Suprapubic skin (tissue), 4 donors: ENCODE measurements around the gene SURF4. TPM values are rescaled to one million over a fixed set of nuclear protein-coding genes. Genes with fewer than 3 reads are reported as not detected.

Experiments
- DNase-seq, 2 donors: peaks; one replicate each; pipeline ENCODE4 v3.0.0-alpha.2; 2019; ENCODE audit warnings: low spot score in 2 of 2
- H3K27ac ChIP-seq: fragments of 200-600 bp; sonication (generic); one replicate; pipeline ENCODE4 v1.5.1; 2019
- H3K27me3 ChIP-seq: fragments of 200-600 bp; sonication (generic); one replicate; pipeline ENCODE4 v1.5.1; 2019
- H3K36me3 ChIP-seq: fragments of 200-600 bp; sonication (generic); one replicate; pipeline ENCODE4 v1.5.1; 2019
- H3K4me1 ChIP-seq: fragments of 200-600 bp; sonication (generic); one replicate; pipeline ENCODE4 v1.5.1; 2019
- H3K4me3 ChIP-seq: fragments of 200-600 bp; sonication (generic); one replicate; pipeline ENCODE4 v1.5.1; 2019; ENCODE audit warnings: mild to moderate bottlenecking
- H3K9me3 ChIP-seq: fragments of 200-600 bp; sonication (generic); one replicate; pipeline ENCODE4 v1.5.1; 2019
- CTCF ChIP-seq, 2 donors: fragments of 200-600 bp in 1 of 2; fragments of 450-650 bp in 1 of 2; sonication (generic) in 1 of 2; IDR thresholded peaks; one replicate each; pipeline ENCODE4 v1.5.1; 2016 to 2019; ENCODE audit warnings: antibody characterized with exemption in 2 of 2, mild to moderate bottlenecking in 1 of 2, moderate library complexity in 1 of 2
- EP300 ChIP-seq: sonication (generic); formaldehyde crosslinking; IDR thresholded peaks from one replicate; pipeline ENCODE4 v1.6.1; 2017; ENCODE audit warnings: antibody characterized with exemption
- POLR2A ChIP-seq, 2 donors: fragments of 450-650 bp; IDR thresholded peaks; one replicate each; pipeline ENCODE4 v1.6.1; 2017; ENCODE audit warnings: antibody characterized with exemption in 2 of 2, mild to moderate bottlenecking in 2 of 2, moderate library complexity in 2 of 2
- POLR2AphosphoS5 ChIP-seq, 3 donors: sonication (generic); formaldehyde crosslinking; IDR thresholded peaks; one replicate each; pipeline ENCODE4 v1.6.1; 2017; ENCODE audit warnings: antibody characterized with exemption in 3 of 3
- WGBS: methylation state at CpG from one replicate; pipeline ENCODE4 v1.1.5; 2018; 5-methylcytosine and 5-hydroxymethylcytosine counted together
- total RNA-seq, 4 donors: library from RNA; depleted of rRNA; stranded (reverse); fragments of >200 nt; gene quantifications; one replicate each; pipeline ENCODE4 v1.1.0, GENCODE V29; 2016

SURF4 gene
- total RNA-seq, 4 donors from 2014 or later: 71.7 to 136 (median 118) TPM

GRCh38 chr9:133406480-133407307 is 30.8 kb upstream of the SURF4 start:
- DNase-seq: peak in 1 of 2 donors; percentile 80
- Histone ChIP-seq H3K27ac (no peak overlapping the region), H3K36me3 (peaks cover 72% of the 10 kb centered on the region), H3K4me3 (no peak overlapping the region), H3K4me1 (no peaks in the 10 kb centered on the region), H3K9me3 (no peaks in the 10 kb centered on the region), H3K27me3 (no peaks in the 10 kb centered on the region)
- TF ChIP-seq CTCF (IDR thresholded peaks at IDR 0.05) (peak; percentile 86 to 92), POLR2AphosphoS5 (IDR thresholded peaks at IDR 0.05) (no peak)
- WGBS: 75% methylated on average over 13 of the region's 24 CpGs

- Histone ChIP-seq H3K9me3 (no peaks in the 10 kb centered on the region), H3K4me3 (no peak overlapping the region), H3K27me3 (no peaks in the 10 kb centered on the region), H3K27ac (no peak overlapping the region), H3K4me1 (no peaks in the 10 kb centered on the region), H3K36me3 (peaks cover 62% of the 10 kb centered on the region)
- DNase-seq: no peak
- WGBS: 82% methylated on average over 17 of the region's 19 CpGs
- TF ChIP-seq EP300 (no peak), POLR2A (IDR thresholded peaks at IDR 0.05) (no peak), POLR2AphosphoS5 (IDR thresholded peaks at IDR 0.05) (no peak), CTCF (IDR thresholded peaks at IDR 0.05) (no peak)
Measured at GRCh38 chr9:133405508-133406438, 29.9 kb upstream of the SURF4 start.

GRCh38 chr9:133404454-133405002 is 28.7 kb upstream of the SURF4 start:
- no peak for TF ChIP-seq CTCF (IDR thresholded peaks at IDR 0.05)
- no peak for TF ChIP-seq EP300
- no peak for TF ChIP-seq POLR2AphosphoS5 (IDR thresholded peaks at IDR 0.05)
- TF ChIP-seq POLR2A (IDR thresholded peaks at IDR 0.05): no peak
- no peak for DNase-seq
- Histone ChIP-seq H3K4me3 (no peak overlapping the region), H3K27ac (no peak overlapping the region), H3K4me1 (no peaks in the 10 kb centered on the region), H3K27me3 (no peaks in the 10 kb centered on the region), H3K9me3 (no peaks in the 10 kb centered on the region), H3K36me3 (peaks cover 50% of the 10 kb centered on the region)
- 89% methylated on average over 9 of the region's 12 CpGs for WGBS

DNA sequence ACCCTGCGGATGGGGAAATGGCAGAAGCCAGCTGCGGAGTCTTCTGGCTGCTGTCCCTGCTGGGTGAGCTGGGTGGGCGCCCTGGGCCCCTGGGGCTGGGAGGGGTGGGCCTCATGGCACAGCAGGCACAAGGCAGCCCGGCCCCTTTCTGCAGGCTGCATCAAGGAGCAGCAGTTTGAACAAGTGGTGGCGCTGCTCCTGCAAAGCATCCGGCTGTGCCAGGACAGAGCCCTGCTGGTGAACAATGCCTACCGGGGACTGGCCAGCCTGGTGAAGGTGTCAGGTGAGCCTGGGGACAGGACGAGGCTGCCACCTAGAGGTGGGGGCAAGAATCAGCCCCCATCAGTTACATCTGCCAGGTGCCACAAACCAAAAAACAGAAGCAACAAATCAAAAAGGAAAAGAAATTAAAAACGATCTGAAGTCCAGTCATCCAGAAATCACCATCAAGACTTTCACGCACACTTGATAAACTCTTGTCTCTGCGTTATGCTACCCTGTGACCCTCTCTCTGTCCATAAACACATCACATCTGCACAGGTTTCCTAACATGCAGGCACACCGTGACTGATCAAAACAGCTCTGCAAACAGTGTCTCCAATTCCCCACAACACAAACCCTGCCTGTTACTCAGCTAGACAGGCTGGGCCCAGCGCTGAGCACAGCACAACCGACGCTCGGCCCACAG is 28.1 kb upstream of the SURF4 start:
- H3K4me3 ChIP-seq: no peak overlapping the region
- H3K4me1 ChIP-seq: no peaks in the 10 kb centered on the region
- peak; percentile 27 to 58 for TF ChIP-seq CTCF (IDR thresholded peaks at IDR 0.05)
- no peak for TF ChIP-seq POLR2A (IDR thresholded peaks at IDR 0.05)
- H3K27me3 ChIP-seq: no peaks in the 10 kb centered on the region
- DNase-seq: no peak
- H3K9me3 ChIP-seq: no peaks in the 10 kb centered on the region
- no peak overlapping the region for H3K27ac ChIP-seq
- peaks cover 45% of the 10 kb centered on the region for H3K36me3 ChIP-seq
- 66% methylated on average over 12 of the region's 16 CpGs for WGBS
